Measurements from ENCODE around the gene CARM1.
"Not testable (repeated sequence)": the region's sequence is repeated elsewhere in the genome, so short reads cannot be mapped to it uniquely, and the experiment has no call there.

GRCh38 chr19:10941649-10942048 lies 70.3 kb downstream of the CARM1 start:
- TF ChIP-seq, protein P1, sequence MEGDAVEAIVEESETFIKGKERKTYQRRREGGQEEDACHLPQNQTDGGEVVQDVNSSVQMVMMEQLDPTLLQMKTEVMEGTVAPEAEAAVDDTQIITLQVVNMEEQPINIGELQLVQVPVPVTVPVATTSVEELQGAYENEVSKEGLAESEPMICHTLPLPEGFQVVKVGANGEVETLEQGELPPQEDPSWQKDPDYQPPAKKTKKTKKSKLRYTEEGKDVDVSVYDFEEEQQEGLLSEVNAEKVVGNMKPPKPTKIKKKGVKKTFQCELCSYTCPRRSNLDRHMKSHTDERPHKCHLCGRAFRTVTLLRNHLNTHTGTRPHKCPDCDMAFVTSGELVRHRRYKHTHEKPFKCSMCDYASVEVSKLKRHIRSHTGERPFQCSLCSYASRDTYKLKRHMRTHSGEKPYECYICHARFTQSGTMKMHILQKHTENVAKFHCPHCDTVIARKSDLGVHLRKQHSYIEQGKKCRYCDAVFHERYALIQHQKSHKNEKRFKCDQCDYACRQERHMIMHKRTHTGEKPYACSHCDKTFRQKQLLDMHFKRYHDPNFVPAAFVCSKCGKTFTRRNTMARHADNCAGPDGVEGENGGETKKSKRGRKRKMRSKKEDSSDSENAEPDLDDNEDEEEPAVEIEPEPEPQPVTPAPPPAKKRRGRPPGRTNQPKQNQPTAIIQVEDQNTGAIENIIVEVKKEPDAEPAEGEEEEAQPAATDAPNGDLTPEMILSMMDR (conservative IDR thresholded peaks at IDR 0.05; ENCODE audit: low read depth in 2 of 2): not testable (repeated sequence)
- not testable (repeated sequence) for TF ChIP-seq ZNF462 (CRISPR knock-in tag; IDR thresholded peaks at IDR 0.05); POLR2AphosphoS5 (IDR thresholded peaks at IDR 0.05; ENCODE audit: low read depth)
